K562 (cell line): ENCODE results near the gene CREB5. TPM values are rescaled to one million over a fixed set of nuclear protein-coding genes. Genes with fewer than 3 reads are reported as not detected.

Experiments used
- ATAC-seq: fragments of 200-7000 bp; cut with Tn5 transposase; 3 replicates; pipeline ENCODE4 v1.9.1; 2020; ENCODE audit warnings: moderate library complexity
- BruUV-seq: library from RNA; stranded (reverse); fragments of 400-500 nt; replicated peaks from 2 replicates; lab custom pipeline; 2021; lab: Mats Ljungman, UMichigan
- CTCF ChIA-PET: fragments of 300-600 bp; formaldehyde crosslinking; extraction: SDS; loops from one replicate; lab custom pipeline; 2021; ENCODE audit warnings: low intra/inter-chr PET ratio; lab: Yijun Ruan, JAX
- POLR2A ChIA-PET: fragments of 300-600, 350-650 bp; sonication (Branson Sonifier 250); formaldehyde crosslinking; extraction: SDS; loops from one replicate; lab custom pipeline; 2021; ENCODE audit warnings: antibody characterized with exemption, inconsistent platforms; lab: Yijun Ruan, JAX
- DNase-seq, 4 experiments: peaks; one replicate each; pipeline versions ENCODE4 v3.0.0 to v3.0.0-alpha.2; 2011 to 2018; ENCODE audit warnings: low spot score in 3 of 4, mixed read lengths in 3 of 4; ENCODE audit errors: extremely low read depth in 1 of 4
- FAIRE-seq: peaks from 2 replicates; lab custom pipeline; 2011; peaks lifted over from hg19 to GRCh38; lab: Jason Lieb, UNC
- H2AFZ ChIP-seq: 2 replicates; pipeline ENCODE4 v1.6.0; 2011; ENCODE audit warnings: low read depth, low read length, control low read depth, inconsistent platforms
- H3K27ac ChIP-seq: fragments of 200-600 bp; 3 replicates; pipeline ENCODE4 v1.8.0; 2011; ENCODE audit warnings: low read depth, mild to moderate bottlenecking, control low read depth, inconsistent platforms, low read length, moderate library complexity, mixed read lengths; ENCODE audit errors: extremely low read depth
- H3K27me3 ChIP-seq, 2 experiments: fragments of 300-600 bp in 1 of 2; 2 replicates in 1 of 2; 3 replicates in 1 of 2; pipeline versions ENCODE4 v1.6.0 to v1.8.0; 2011; ENCODE audit warnings: inconsistent platforms in 2 of 2, low read length in 2 of 2, mild to moderate bottlenecking in 1 of 2, mixed read lengths in 1 of 2, moderate library complexity in 1 of 2; ENCODE audit not compliant: control insufficient read depth in 2 of 2, insufficient read depth in 2 of 2
- H3K36me3 ChIP-seq: fragments of 300-600 bp; 3 replicates; pipeline ENCODE4 v1.8.0; 2011; ENCODE audit warnings: mild to moderate bottlenecking, low read length, inconsistent platforms; ENCODE audit not compliant: control insufficient read depth, insufficient read depth
- H3K4me1 ChIP-seq, 2 experiments: fragments of 200-600 bp in 1 of 2; replicated peaks in 1 of 2; 2 replicates in 1 of 2; 3 replicates in 1 of 2; pipeline versions ENCODE4 v1.5.1 to v1.8.0; 2011; ENCODE audit warnings: inconsistent platforms in 2 of 2, low read length in 2 of 2, mild to moderate bottlenecking in 1 of 2, mixed read lengths in 1 of 2, moderate library complexity in 1 of 2; ENCODE audit not compliant: control insufficient read depth in 2 of 2, insufficient read depth in 2 of 2
- H3K4me2 ChIP-seq: 2 replicates; pipeline ENCODE4 v1.6.1; 2011; ENCODE audit warnings: low read length, control low read depth, inconsistent platforms, mixed read lengths; ENCODE audit not compliant: insufficient read depth
- H3K4me3 ChIP-seq: fragments of 200-600 bp; sonication (generic), shearing (Covaris generic); 2 replicates; pipeline ENCODE4 v1.5.1; 2016; ENCODE audit warnings: control low read depth, inconsistent platforms
- H3K79me2 ChIP-seq: fragments of 200-600 bp; 3 replicates; pipeline ENCODE4 v1.8.0; 2011; ENCODE audit warnings: low read length, inconsistent platforms; ENCODE audit not compliant: control insufficient read depth, insufficient read depth
- H3K9ac ChIP-seq, 2 experiments: 2 replicates each; pipeline versions ENCODE4 v1.6.0 to v1.6.1; 2011; ENCODE audit warnings: low read depth in 2 of 2, low read length in 2 of 2, control low read depth in 1 of 2, inconsistent platforms in 1 of 2, mild to moderate bottlenecking in 1 of 2, mixed read lengths in 1 of 2; ENCODE audit not compliant: insufficient read depth in 1 of 2
- H3K9me1 ChIP-seq: one replicate; pipeline ENCODE4 v1.6.0; 2011; ENCODE audit warnings: inconsistent platforms, mild to moderate bottlenecking, low read length, moderate library complexity; ENCODE audit not compliant: control insufficient read depth, insufficient read depth
- H3K9me3 ChIP-seq: replicated peaks from 2 replicates; pipeline ENCODE4 v1.5.1; 2011; ENCODE audit warnings: low read depth, low read length, inconsistent platforms; ENCODE audit not compliant: control insufficient read depth, insufficient read depth
- H4K20me1 ChIP-seq: replicated peaks from 2 replicates; pipeline ENCODE4 v1.6.1; 2011; ENCODE audit warnings: low read length, inconsistent platforms, mixed read lengths; ENCODE audit not compliant: control insufficient read depth, insufficient read depth
- ARID2 ChIP-seq: fragments of 450-650 bp; IDR thresholded peaks from 2 replicates; pipeline ENCODE4 v1.6.1; 2017; ENCODE audit warnings: antibody characterized with exemption, mild to moderate bottlenecking
- BDP1 ChIP-seq: IDR thresholded peaks from 3 replicates; pipeline ENCODE4 v1.6.1; 2011; ENCODE audit not compliant: insufficient read length, insufficient read depth
- C11orf30 ChIP-seq: fragments of 450-650 bp; IDR thresholded peaks from 2 replicates; pipeline ENCODE4 v1.6.1; 2016; ENCODE audit warnings: low read depth, mild to moderate bottlenecking
- COPS2 ChIP-seq: fragments of 450-650 bp; conservative IDR thresholded peaks from 2 replicates; pipeline ENCODE4 v1.6.1; 2016; ENCODE audit warnings: mild to moderate bottlenecking, moderate library complexity
- FOXM1 ChIP-seq, 2 experiments: fragments of 450-650 bp in 1 of 2; sonication (generic) in 1 of 2; formaldehyde crosslinking in 1 of 2; IDR thresholded peaks; 2 replicates each; pipeline versions ENCODE4 v1.6.1 to v1.9.0; 2017 to 2022; ENCODE audit warnings: low read depth in 2 of 2, mild to moderate bottlenecking in 2 of 2, missing genetic modification reagents in 1 of 2, moderate library complexity in 1 of 2
- HDAC8 ChIP-seq: fragments of 450-650 bp; IDR thresholded peaks from 2 replicates; pipeline ENCODE4 v1.6.1; 2016; ENCODE audit warnings: mild to moderate bottlenecking, missing genetic modification characterization, moderate library complexity, missing compliant biosample characterization
- HMGN3 ChIP-seq: IDR thresholded peaks from 2 replicates; pipeline ENCODE4 v1.6.1; 2011; ENCODE audit warnings: borderline replicate concordance, low read depth, mild to moderate bottlenecking, mixed read lengths, low read length; ENCODE audit not compliant: insufficient read length; ENCODE audit errors: extremely low read depth
- LARP7 ChIP-seq: fragments of 450-650 bp; IDR thresholded peaks from 2 replicates; pipeline ENCODE4 v1.6.1; 2016
- MAFF ChIP-seq: IDR thresholded peaks from 2 replicates; pipeline ENCODE4 v1.6.1; 2012; ENCODE audit warnings: low read length, improper control_type of control experiment
- POLR3A ChIP-seq: IDR thresholded peaks from 2 replicates; pipeline ENCODE4 v1.6.1; 2011; ENCODE audit warnings: borderline replicate concordance, mild to moderate bottlenecking, moderate library complexity; ENCODE audit not compliant: insufficient read length, insufficient read depth; ENCODE audit errors: extremely low read depth
- ZNF316 ChIP-seq: fragments of 450-650 bp; IDR thresholded peaks from 2 replicates; pipeline ENCODE4 v1.6.1; 2016
- ZNF449 ChIP-seq: fragments of 250-450 bp; sonication (Bioruptor Pico); IDR thresholded peaks from 2 replicates; pipeline ENCODE4 v1.8.0; 2022; ENCODE audit warnings: moderate library complexity, mild to moderate bottlenecking, inconsistent platforms
- ZNF695 ChIP-seq: fragments of 450-650 bp; formaldehyde crosslinking; IDR thresholded peaks from 2 replicates; pipeline ENCODE4 v1.4.0; 2020; ENCODE audit warnings: mild to moderate bottlenecking, moderate library complexity
- ZNF785 ChIP-seq: fragments of 250-450 bp; sonication (Bioruptor Pico); IDR thresholded peaks from 2 replicates; pipeline ENCODE4 v1.4.0; 2020; ENCODE audit warnings: mild to moderate bottlenecking
- WGBS: fragments of 100-300 bp; shearing (Covaris generic); methylation state at CpG from one replicate; pipeline ENCODE4 v1.1.6; 2016; ENCODE audit warnings: low coverage, mixed read lengths; ENCODE audit not compliant: insufficient coverage; ENCODE audit errors: missing lambda C conversion rate; 5-methylcytosine and 5-hydroxymethylcytosine counted together
- in situ Hi-C: fragments of 300-500 bp; cut with MboI; formaldehyde crosslinking; loops from 4 replicates; pipeline ENCODE4 v1.15.0; 2018; ENCODE audit warnings: inconsistent platforms, mixed read lengths
- intact Hi-C: fragments of 100-400 bp; cut with micrococcal nuclease; formaldehyde crosslinking; loops from 2 replicates; pipeline ENCODE4 v1.14.2; 2022
- polyA plus RNA-seq, 8 experiments: library from polyadenylated mRNA; depleted of rRNA in 4 of 8; stranded (reverse) in 5 of 8; unstranded in 3 of 8; fragments of >200 nt; fragmentation: Nextera tagmentation in 2 of 8; fragmentation: Illumina TruSeq in 1 of 8; extraction: Ambion mirVana in 2 of 8; extraction: Trizol in 1 of 8; gene quantifications; 2 replicates each; pipeline versions ENCODE4 v1.2.1 to v1.2.3, GENCODE V29; 2011 to 2014; ENCODE audit warnings: inconsistent platforms in 1 of 8, missing spikeins in 1 of 8
- total RNA-seq, 7 experiments: library from RNA; depleted of rRNA in 6 of 7; stranded (reverse); fragments of >200 nt in 6 of 7; fragmentation: Illumina TruSeq in 2 of 7; extraction: Trizol in 2 of 7; gene quantifications; 2 replicates each; pipeline versions ENCODE4 v1.2.1 to v1.2.3, GENCODE V29; 2011 to 2021; ENCODE audit warnings: low replicate concordance in 1 of 7

CREB5 gene
- total and polyA plus RNA-seq, 9 of the 15 experiments (the other 6 are each of a cell fraction or from before 2014, with no cell fraction given): 0.33 to 6.4 (median 1.8) TPM

GRCh38 chr7:28858895-28859294 is 446.6 kb downstream of the CREB5 start:
- BruUV-seq: no TSS peak
- H3K9me1 ChIP-seq: peaks cover 3% of the 10 kb centered on the region
- H3K79me2 ChIP-seq: no peaks in the 10 kb centered on the region
- no peaks in the 10 kb centered on the region for H4K20me1 ChIP-seq
- WGBS: 1% methylated on average over 6 of the region's 6 CpGs
- intact Hi-C loops (no loop called here), in situ Hi-C loops (loop anchor here (10.0 kb wide), 1 partner anchor 474 kb away; no protein-coding TSS in a partner anchor)
- no peak overlapping the region for H2AFZ ChIP-seq
- no peak for DNase-seq
- peaks cover 0 to 5% of the 10 kb centered on the region in 2 experiments; a peak in 3 of 5 replicates for H3K4me1 ChIP-seq
- no peak overlapping the region for H3K4me3 ChIP-seq
- CTCF ChIA-PET: no interaction called here
- FAIRE-seq: no peak
- H3K9me3 ChIP-seq: no peaks in the 10 kb centered on the region
- peak; percentile 55 for TF ChIP-seq ZNF316
- TF ChIP-seq C11orf30: peak; percentile 47
- no peak for TF ChIP-seq HDAC8 (tag)
- TF ChIP-seq ZNF695 (CRISPR knock-in tag): no peak
- no peak for TF ChIP-seq ZNF449 (CRISPR knock-in tag)
- peak; percentile 31; the same call in 1 of the 2 replicates for TF ChIP-seq MAFF
- no peak for TF ChIP-seq POLR3A
- no peak for TF ChIP-seq ARID2
- no peak for TF ChIP-seq LARP7
- no peak for TF ChIP-seq FOXM1 (IDR thresholded peaks at IDR 0.05; ENCODE audit: low read depth)
- no peak for TF ChIP-seq FOXM1 (CRISPR knock-in tag; IDR thresholded peaks at IDR 0.05; ENCODE audit: low read depth)
- no peak for TF ChIP-seq COPS2
- TF ChIP-seq HMGN3: no peak
- TF ChIP-seq ZNF785 (CRISPR knock-in tag): no peak
- TF ChIP-seq BDP1: no peak
- no peak for ATAC-seq
- no peak overlapping the region for H3K4me2 ChIP-seq
- H3K9ac ChIP-seq: no peak overlapping the region
- peaks cover 0 to 2% of the 10 kb centered on the region in 2 experiments; a peak in 4 of 5 replicates for H3K27me3 ChIP-seq
- no peak overlapping the region for H3K27ac ChIP-seq
- POLR2A ChIA-PET: no interaction called here
- H3K36me3 ChIP-seq: no peaks in the 10 kb centered on the region
